HG02798 (cell line): Measurements from ENCODE around the gene EXOC7.
A peak's percentile ranks its signal among the peaks of the same experiment; 100 is the strongest.

Source experiments
- ATAC-seq: cut with Tn5 transposase; IDR thresholded peaks from one replicate; pipeline ENCODE4 v1.9.1; 2021; ENCODE audit warnings: mild to moderate bottlenecking; ENCODE audit not compliant: unreplicated experiment, poor library complexity

The EXOC7 gene, protein sequence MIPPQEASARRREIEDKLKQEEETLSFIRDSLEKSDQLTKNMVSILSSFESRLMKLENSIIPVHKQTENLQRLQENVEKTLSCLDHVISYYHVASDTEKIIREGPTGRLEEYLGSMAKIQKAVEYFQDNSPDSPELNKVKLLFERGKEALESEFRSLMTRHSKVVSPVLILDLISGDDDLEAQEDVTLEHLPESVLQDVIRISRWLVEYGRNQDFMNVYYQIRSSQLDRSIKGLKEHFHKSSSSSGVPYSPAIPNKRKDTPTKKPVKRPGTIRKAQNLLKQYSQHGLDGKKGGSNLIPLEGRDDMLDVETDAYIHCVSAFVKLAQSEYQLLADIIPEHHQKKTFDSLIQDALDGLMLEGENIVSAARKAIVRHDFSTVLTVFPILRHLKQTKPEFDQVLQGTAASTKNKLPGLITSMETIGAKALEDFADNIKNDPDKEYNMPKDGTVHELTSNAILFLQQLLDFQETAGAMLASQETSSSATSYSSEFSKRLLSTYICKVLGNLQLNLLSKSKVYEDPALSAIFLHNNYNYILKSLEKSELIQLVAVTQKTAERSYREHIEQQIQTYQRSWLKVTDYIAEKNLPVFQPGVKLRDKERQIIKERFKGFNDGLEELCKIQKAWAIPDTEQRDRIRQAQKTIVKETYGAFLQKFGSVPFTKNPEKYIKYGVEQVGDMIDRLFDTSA

DNA sequence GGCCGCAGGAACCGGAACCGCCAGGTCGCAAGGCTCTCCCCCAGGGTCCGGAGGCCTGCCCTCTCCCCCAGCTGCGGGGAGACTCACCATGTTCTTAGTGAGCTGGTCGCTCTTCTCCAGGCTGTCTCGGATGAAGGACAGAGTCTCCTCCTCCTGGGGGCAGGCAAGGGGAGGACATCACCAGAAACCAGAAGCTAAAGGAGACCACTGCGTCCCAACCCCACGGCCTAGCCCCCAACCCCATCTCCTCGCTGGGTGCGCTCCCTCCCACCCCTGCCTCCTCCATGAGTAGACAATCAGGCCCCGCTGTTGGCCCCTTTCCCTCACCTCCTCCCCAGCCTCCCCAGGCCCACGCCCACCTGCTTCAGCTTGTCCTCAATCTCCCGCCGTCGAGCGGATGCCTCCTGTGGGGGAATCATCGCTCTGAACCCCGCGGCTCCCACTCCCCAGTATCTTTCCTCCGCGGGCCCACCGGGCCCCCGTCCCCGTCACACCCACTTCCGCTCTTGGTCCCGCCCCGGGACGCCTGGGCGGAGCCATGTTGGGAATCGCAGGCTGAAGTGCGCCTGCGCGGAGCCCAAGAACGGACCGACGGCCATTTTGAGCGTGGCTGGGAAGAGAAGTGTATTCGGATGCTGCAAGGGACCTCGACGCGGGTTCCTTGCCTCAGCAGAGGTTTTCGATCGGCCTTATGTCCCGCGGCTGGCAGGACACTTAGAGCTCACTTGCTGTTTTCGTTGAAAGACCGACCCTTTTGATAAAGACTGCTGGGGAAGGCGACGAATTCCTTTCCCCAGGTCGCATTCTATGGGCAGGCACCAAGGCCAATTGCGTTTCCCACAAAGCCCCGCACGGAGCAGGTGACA, at the start of gene EXOC7:
Gene EXOC7 (minus strand): TSS at position 514 of the 866 bp plus-strand sequence. CDS start 95 bp downstream, at position 419.
- ATAC-seq, result peak; percentile 96

GRCh38 chr17:76153202-76153601, 49.6 kb upstream of the EXOC7 start:
- ATAC-seq, result no peak

DNA sequence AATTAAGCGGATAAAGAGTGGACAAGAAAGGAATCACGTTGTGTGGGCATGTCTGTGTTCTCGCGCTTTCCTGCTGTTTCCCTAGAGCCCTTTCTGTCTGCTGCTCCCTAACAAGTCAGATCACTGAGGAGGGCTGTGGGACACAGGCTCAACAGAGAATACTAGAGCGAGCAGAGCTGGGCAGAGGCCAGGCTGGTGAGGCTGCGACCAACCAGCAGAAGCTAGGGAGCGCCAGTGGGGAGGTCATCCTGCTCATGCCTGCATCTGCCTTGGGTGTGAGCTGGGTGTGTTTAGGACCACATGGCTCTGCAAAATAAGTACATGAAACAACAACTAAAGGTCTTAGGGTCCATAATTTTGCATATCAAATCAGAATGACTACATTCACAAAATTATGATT, 49.0 kb upstream of the EXOC7 start:
- ATAC-seq, result no peak

GRCh38 chr17:76151896-76152454, 48.4 kb upstream of the EXOC7 start:
- ATAC-seq, result no peak

GRCh38 chr17:76150712-76151622, 47.4 kb upstream of the EXOC7 start:
- no peak for ATAC-seq

DNA sequence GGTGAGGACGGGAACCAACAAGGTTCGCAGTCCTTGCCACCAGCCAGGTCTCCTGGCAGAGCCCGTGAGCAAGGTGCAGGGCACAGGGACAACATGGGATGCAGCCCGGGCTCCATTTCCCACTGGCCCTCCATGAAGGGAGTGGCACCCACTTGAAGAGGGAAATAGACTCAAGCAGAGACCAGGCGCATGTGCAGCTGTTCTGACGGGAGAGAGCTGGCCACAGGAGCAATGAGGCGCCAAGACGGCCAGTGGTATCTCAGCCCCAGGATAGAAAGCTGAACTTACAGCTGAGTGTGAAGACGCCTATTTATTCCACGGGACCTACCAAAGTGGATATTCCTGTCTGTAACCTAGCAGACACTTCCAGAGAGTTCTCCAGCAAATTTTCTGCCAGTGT, 45.6 kb upstream of the EXOC7 start:
- no peak for ATAC-seq

GRCh38 chr17:76148015-76148326, 44.4 kb upstream of the EXOC7 start:
- no peak for ATAC-seq

DNA sequence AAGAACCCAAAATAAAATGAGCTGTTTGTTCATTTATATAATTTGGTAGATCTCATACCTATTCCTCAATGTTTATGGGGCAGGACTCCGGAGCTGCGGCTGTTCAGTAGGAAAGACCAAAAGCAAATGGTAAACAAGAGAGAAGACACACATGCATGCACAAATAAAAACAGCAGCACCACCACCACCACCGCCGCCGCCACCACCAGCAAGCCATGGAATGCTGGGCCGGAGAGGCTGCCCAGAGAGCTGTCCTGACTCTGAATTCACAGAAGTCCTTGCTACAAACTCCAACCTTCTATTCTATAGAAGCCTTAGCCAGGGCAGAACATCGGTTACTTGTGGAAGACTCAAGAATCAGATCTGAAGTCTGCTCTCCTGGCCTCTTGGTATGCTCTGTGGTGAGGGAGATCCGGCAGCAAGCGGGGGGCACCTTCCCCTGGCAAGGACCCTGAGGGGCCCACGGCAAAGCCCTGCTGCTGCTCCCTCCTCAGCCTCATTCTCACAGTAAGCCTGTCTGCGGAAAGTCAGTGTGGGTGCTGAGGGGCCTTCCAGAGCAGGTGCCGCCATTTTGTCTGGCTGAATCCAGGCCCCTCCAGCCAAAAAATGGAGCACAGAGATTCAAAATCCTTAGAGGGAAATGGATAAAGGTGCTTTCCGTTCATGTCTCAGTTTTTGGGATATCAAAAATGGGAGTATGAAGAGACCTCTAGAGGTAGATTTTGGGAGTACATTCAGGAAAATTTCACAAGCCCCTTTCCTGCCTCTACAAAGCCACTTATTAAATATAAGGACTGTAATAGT, 43.8 kb upstream of the EXOC7 start:
- no peak for ATAC-seq

DNA sequence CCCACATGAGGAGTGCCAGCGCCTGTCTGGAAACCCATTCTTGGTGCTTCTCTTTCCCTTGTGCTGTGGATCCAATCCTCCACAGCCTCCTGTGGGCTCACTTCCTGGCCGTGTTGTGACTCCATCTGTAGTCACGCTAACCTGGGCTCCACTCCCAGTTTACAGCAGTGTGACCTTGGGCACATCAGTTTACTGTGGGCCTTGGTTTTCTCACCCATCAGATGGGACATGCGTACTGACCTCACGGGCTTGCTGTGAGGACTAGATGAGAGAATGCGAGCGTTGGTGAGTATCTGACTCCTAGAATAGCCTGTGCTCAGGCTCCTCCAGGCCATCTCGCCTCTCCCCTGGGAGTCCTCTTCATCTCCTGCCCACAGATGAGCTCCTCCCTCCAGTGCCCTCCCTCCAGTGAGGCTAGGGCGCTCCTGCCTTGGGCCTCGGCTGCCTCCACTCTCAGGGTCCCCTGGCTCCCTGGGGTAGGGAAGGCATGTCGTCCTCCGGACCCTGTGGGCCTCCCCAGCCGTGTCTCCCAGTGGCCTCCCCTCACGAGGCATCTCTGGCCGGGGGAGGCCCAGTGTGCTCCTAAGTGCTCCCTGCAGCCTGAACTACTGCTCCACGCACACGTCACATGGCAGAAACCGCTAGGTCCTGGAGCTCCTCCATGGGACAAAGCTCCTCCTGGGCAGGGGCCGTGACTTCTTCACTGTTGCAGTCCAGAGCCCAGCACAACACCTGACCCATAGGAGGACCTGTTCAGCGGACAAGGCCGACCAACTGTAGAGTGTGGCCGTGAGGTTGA, 42.7 kb upstream of the EXOC7 start:
- ATAC-seq, result no peak

DNA sequence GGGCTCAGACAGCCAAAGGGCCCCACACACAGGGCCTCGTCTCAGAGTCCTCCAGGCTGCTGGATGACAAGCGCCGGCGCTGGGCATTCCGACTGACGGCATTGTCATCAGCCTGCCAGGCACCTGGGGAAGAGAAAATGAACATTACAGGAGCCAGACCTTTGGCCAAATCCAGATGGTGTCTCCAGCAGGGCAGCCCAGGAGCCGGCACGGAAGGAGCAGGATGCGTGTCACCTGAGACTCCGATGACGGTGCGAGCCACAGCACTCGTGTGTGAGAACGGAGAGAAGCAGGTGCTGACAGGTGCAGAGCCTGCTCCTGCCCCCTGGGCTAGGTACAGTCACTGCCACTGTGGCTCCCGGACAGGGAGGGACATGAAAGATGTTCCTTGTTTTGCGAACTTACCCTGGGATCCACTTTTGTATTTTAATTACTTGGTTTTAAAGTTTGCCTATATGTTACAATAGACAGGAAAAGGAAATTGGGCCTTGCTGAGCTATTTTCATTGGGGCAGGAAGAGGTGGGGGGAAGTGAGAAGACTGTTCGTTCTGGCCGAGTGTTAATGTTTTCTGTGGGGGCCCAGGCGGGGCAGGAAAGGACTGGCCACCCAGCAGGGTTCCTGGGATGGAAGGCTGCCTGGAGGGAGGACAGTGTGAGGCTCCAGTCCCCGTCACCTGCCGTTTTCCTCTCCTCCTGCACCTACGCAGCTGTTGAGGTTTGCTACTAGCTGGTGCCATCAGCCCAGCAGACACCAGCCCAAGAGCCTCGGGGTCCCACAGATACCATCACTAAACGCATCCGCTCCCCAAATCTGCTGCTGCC, 41.9 kb upstream of the EXOC7 start:
- no peak for ATAC-seq

DNA sequence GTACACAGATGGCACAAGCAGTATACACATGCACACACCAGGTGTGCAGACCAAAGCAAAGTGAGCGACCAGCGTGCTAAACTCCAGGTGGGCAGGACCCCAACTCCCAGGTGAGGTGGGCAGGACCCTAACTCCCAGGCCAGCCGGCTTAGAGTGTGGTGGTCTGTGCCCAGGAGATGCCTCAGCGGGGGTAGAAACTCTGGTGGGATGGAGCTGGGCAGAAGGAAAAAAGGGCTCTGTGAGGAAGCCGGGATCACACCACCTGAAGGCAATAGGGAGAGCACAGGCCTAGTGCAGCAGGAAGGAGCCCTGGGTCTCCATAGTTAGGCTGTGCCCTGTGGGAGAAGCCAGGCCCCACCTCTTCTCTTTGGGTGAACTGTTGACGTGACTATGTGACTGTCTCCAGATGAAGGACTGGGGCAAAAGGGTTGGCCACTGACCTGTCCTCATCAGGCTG, 39.0 kb upstream of the EXOC7 start:
- ATAC-seq, result no peak

- ATAC-seq, result no peak
Observed at GRCh38 chr17:76142039-76142584, 38.5 kb upstream of the EXOC7 start.

DNA sequence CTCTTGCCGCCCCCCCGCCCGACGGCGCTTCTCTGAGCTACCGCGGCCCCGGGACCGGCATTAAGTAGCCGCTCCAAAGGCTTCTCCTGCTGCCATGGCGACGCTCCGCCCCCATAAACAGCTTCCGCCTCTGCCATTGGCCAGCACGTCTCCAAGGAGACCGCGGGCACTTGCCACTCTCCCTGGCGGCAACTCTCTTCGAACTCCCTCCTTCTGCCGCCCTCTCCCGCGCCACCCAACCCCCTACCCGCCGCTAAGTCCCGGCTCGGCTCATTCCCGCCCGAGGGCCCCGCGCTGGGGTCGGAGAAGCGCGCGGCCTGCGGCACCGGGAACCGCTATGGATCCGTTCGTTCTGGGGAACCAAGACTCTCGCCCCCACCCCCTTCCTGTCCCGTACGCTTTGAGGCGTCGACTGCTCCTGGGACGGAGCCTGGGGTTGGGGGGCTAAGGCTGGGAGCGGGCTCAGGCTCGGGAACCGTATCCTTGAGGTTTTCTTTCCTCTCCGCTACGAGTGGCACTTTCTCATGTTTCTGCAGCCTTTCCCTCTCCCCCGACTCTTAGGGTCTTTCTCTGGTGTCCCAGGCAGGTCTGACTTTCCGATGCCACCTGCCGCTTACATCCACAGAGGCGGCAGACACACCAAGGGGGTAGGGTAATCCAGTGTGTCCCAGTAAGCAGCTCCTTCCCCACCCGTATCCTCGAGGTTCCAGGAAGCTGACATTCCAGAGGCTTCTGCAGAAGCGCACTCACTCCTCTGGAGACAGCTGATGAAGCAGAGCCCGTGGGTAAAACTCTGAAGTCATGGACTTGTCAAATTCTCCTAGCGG, 37.8 kb upstream of the EXOC7 start, which contains the start of gene FOXJ1:
Gene FOXJ1 (minus strand): TSS at position 34 of the 827 bp plus-strand sequence. CDS start 850 bp downstream, outside the sequence.
- peak; percentile 79 for ATAC-seq

DNA sequence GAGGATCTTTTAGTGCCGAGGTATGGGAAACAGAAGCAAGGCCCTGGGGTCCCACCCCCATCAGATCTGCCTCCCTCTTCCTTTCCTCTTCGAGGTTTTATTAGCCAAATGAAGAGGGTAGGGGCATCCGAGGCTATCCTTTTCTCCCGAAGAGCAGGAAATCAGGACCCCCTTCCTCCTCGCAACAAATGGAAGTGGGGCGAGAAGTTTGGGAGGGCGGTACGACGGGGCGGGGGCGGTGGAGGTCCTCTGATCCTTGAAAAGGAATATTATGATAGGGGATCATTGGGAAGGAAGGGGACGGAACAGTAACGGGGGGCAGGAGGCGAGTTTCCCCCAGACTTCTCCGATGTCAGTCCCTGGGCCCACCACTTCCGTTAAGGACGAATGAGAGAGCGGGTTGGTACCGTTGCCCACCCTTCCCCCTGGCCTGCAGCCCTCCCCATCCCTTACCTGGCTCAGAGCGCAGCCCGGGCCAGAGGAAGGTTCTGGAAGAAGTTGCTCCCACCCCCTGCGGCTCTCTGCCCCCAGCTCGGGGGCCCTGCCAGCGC, 37.1 kb upstream of the EXOC7 start:
- no peak for ATAC-seq

DNA sequence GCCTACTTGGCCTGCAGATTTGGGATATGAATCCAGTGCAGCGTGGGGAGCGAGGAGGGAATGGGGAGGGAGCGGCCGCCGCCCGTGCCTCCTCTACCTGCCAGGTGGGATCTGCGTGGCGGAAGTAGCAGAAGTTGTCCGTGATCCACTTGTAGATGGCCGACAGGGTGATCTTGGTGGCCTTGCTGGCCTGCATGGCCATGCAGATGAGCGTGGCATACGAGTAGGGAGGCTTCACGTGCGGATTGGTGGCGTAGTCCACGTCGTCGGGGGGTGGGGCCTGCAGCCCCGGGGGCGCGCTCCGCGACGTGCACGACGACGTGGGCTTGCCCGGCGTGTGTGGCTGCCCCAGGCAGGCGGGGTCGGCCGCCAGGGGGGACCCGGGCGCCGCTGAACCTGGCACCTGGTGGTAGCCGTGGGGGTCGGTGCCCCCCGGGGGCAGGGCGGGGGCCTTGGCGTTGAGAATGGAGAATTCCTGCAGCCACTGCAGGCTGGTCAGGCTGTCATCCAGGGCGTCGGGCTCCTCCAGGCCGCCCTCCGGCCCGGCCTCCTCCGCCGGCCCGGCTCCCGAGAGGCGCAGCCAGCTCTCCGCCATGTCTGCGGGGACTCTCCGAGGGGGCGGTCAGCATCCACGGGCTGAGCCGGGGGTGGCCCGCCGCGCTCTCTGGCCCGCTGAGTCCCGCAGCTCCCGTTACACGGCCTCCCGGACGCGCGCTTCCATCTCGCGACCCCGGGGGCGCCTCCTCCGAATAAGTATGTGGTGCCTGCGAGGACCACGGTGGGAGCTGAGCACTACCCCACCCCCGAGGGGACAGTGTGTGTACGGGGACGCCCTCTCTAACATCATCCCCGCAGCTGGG, 36.4 kb upstream of the EXOC7 start:
- no peak for ATAC-seq
